T-helper 9 cell (primary cell): ENCODE results near the gene RNF150.
"Not testable (repeated sequence)": the region's sequence is repeated elsewhere in the genome, so short reads cannot be mapped to it uniquely, and the experiment has no call there.

Experiments used
- DNase-seq: peaks from one replicate; pipeline ENCODE4 v3.0.0-alpha.2; 2020

RNF150 gene

GRCh38 chr4:141074098-141074878 is 59.0 kb downstream of the RNF150 start:
- DNase-seq, result no peak

GRCh38 chr4:141066690-141067089 is 66.6 kb downstream of the RNF150 start:
- no peak for DNase-seq

GRCh38 chr4:141065872-141066271 is 67.4 kb downstream of the RNF150 start:
- no peak for DNase-seq

GRCh38 chr4:141062651-141063050 is 70.6 kb downstream of the RNF150 start:
- no peak for DNase-seq

- no peak for DNase-seq
These were observed 74.4 kb downstream of the RNF150 start for GRCh38 chr4:141058591-141059512.

GRCh38 chr4:141057582-141057981 is 75.7 kb downstream of the RNF150 start:
- no peak for DNase-seq

GRCh38 chr4:141056473-141056872 is 76.8 kb downstream of the RNF150 start:
- DNase-seq, result no peak

GRCh38 chr4:141054446-141054845 is 78.8 kb downstream of the RNF150 start:
- no peak for DNase-seq

- DNase-seq, result not testable (repeated sequence)
These were observed 82.3 kb downstream of the RNF150 start for GRCh38 chr4:141050999-141051398.

GRCh38 chr4:141047228-141047884 is 85.9 kb downstream of the RNF150 start:
- no peak for DNase-seq

- DNase-seq, result no peak
These were observed 87.0 kb downstream of the RNF150 start for GRCh38 chr4:141046255-141046654.

GRCh38 chr4:141045848-141046247 is 87.4 kb downstream of the RNF150 start:
- no peak for DNase-seq

- no peak for DNase-seq
These were observed 92.2 kb downstream of the RNF150 start for GRCh38 chr4:141041021-141041476.

GRCh38 chr4:141039156-141039555 is 94.1 kb downstream of the RNF150 start:
- DNase-seq, result no peak

- no peak for DNase-seq
These were observed 94.8 kb downstream of the RNF150 start for GRCh38 chr4:141038428-141038827.

GRCh38 chr4:141037446-141037845 is 95.8 kb downstream of the RNF150 start:
- no peak for DNase-seq

- no peak for DNase-seq
These were observed 96.5 kb downstream of the RNF150 start for GRCh38 chr4:141036786-141037185.

- no peak for DNase-seq
These were observed 97.3 kb downstream of the RNF150 start for GRCh38 chr4:141035920-141036319.

- no peak for DNase-seq
These were observed 105.2 kb downstream of the RNF150 start for GRCh38 chr4:141028024-141028529.

- DNase-seq, result no peak
These were observed 105.8 kb downstream of the RNF150 start for GRCh38 chr4:141027421-141027820.

- no peak for DNase-seq
These were observed 106.4 kb downstream of the RNF150 start for GRCh38 chr4:141026900-141027299.

- no peak for DNase-seq
These were observed 110.2 kb downstream of the RNF150 start for GRCh38 chr4:141023051-141023450.

GRCh38 chr4:141022111-141022695 is 111.1 kb downstream of the RNF150 start:
- no peak for DNase-seq
